ENCODE results near the gene SHH.

SHH gene

GRCh38 chr7:155792999-155793560, 19.2 kb downstream of the SHH start:
- DNase-seq (ENCODE audit: low read depth in 3 of 3, low spot score in 1 of 3): no peak

DNA sequence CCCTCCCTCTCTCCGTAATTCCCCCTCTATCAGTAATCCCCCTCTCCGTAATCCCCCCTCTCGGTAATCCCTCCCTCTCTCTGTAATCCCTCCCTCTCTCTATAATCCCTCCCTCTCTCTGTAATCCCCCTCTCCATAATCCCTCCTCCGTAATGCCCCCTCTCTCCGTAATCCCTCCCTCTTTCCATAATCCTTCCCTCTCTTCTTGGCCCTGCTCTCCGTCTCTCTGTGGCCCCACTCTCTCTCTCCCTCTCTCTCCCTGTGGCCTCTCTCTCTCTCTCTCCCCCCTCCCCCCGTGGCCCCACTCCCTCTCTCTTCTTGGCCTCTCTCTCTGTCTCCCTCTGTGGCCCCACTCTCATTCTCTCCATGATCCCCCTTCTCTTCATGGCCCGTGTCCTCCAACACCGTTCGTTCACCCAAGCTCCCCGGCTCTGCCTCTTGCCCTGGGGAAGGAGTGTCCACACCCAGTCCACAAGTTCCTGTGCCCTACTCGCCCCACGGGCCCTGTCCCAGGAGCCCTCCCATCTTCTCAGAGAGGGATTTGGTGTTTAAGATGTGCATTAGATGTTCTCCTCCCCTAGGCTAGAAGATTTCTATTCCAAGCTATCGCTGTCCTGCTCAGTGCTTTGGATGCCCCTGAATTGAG, 19.8 kb downstream of the SHH start:
- DNase-seq (ENCODE audit: low read depth in 3 of 3, low spot score in 1 of 3): no peak

DNA sequence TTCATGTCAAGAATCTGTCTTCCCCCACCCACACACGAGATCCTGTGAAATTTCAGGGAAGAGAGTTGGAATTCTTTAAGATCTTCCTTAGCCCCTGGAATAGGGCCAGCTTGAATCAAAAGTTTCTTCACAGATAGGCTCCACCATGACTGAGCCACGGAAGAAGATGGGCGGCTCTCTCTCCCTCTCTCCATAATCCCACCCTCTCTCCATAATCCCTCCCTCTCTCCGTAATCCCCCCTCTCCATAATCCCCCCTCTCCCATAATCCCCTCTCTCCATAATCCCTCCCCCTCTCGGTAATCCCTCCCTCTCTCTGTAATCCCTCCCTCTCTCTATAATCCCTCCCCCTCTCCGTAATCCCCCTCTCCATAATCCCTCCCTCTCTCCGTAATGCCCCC, 20.4 kb downstream of the SHH start:
- no peak for DNase-seq (ENCODE audit: low read depth in 3 of 3, low spot score in 1 of 3)

DNA sequence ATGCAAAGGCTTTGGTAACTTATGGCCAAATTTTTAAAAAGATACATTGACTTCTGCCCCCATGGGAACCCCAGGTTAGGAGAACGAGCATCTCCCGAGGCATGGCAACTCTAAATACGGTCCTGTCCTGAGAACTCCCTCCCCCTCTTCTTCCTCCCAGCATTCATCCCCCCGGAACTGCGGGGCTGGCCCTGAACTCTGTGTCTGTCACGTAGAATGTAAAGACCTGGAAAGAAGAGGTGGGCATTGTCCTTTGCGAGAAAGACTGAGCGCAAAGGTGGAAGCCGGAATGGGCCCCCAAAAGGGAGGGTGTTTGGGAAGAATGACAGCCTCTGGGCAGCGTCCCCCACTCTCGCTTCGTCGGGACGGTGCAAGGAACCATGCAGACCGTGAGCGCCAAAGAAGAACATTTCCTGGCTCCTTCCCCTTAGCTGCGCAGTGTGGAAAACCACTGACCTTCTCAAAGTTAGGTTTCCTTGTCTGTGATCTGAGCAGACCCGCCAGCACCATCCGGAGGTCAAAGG, 21.0 kb downstream of the SHH start:
- DNase-seq (ENCODE audit: low read depth in 3 of 3, low spot score in 1 of 3): no peak

GRCh38 chr7:155790666-155791065, 21.6 kb downstream of the SHH start:
- DNase-seq (ENCODE audit: low read depth in 3 of 3, low spot score in 1 of 3): no peak

DNA sequence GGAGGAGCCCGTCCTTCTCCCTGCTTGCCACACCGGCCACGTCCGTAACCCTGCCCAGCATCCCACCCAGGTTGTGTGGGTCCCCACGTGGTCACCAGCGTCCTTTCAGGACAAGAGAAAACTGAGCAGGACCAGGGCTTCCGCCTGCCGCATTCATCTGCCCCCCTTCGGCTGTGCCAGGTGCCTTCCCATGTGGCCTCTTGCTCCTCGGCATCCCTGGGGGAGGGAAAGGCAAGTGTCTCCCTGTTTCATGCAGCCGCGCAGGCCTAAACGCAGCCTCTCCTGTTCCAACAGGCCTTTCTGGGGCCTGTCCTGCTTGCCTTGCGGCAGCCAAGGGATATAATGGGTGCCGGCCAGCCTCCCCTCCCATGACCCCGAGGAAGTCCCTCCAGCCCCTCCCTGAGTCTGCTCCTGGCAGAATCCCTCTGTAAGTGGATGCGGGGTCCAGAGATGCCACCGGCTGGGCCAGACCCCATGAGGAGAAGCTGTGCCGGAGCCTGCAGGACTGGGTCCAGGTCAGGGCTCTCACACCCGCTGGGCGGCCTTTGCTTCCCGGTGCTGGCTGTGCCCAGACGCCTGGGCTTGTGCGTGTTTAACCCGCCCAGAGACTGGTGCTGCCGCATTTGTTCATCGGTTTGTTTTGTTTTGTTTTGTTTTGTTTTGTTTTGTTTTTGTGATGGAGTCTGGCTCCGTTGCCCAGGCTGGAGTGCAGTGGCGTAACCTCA, 23.1 kb downstream of the SHH start:
- no peak for DNase-seq (ENCODE audit: low read depth in 3 of 3, low spot score in 1 of 3)

DNA sequence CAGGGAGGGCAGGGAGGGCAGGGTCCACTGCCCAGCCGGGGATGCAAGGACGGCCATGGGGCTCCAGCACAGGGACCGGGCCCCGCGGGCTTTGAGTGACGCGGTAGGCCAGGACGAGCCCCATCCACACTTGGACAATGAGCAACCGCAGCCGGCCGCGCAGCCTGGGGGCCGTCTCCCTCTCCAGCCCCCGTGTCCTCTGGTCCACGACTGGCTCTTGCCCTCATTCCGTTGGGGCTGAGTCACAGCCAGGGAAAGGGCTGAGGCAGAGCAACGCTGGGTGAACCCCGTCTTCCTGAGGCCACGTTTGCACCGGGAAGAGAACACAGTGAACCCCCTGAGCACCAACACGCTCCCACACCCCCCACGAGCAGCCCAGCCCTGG, 23.7 kb downstream of the SHH start:
- DNase-seq (ENCODE audit: low read depth in 3 of 3, low spot score in 1 of 3): no peak

GRCh38 chr7:155787171-155787851, 25.0 kb downstream of the SHH start:
- DNase-seq (ENCODE audit: low read depth in 3 of 3, low spot score in 1 of 3): no peak

DNA sequence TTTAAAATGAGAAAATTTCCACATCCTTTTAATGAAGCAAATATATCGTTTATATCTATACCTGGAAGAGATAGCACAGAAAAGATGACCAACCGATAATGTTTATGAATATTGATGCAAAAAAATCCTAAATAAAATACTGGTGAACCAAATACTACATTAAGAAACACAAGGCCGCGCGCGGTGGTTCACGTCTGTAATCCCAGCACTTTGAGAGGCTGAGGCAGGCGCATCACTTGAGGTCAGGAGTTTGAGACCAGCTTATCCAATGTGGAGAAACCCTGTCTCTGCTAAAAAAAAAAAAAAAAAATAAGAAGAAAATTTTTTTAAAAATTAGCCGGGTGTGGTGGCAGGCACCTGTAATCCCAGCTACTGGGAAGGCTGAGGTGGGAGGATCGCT, 25.8 kb downstream of the SHH start:
- DNase-seq (ENCODE audit: low read depth in 3 of 3, low spot score in 1 of 3): no peak

DNA sequence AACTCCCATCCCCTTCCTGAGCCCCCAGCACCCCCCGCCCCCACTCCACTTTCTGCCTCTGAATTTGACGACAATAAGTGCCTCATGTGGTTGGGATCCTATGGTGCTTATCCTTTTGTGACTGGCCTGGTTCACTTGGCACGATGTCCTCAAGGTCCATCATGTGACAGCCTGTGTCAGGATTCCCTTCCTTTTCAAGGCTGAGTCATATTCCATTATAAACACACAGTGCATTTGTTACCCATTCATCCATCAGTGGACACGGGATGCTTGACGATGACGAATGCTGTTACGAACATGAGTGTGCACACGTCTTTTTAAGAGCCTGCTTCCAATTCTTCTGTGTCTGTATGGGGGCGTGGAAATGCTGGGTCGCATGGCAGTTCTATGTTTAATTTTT, 26.7 kb downstream of the SHH start:
- no peak for DNase-seq (ENCODE audit: low read depth in 3 of 3, low spot score in 1 of 3)

DNA sequence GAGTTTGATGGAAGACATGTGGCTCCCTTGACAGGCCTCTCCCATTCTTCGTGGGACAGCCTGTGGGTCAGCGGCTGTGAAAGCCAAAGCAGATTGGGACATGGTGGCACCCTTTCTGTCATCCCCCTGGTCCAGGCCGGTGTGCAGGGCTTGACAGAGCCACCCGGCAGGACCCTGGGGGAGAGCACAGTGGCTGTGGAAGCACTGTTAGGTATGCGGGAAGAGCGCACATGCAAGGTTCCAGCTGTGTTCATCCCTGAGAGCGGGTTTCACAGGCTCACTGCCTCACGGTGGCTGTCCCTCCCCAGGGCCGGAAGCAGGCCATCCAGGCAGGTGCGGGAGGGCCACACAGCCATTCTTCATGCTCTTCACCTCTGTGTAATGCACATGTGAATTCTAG, 29.8 kb downstream of the SHH start:
- no peak for DNase-seq (ENCODE audit: low read depth in 3 of 3, low spot score in 1 of 3)

- no peak for DNase-seq (ENCODE audit: low read depth in 3 of 3, low spot score in 1 of 3)
Measured at GRCh38 chr7:155781433-155781832, 30.8 kb downstream of the SHH start.

DNA sequence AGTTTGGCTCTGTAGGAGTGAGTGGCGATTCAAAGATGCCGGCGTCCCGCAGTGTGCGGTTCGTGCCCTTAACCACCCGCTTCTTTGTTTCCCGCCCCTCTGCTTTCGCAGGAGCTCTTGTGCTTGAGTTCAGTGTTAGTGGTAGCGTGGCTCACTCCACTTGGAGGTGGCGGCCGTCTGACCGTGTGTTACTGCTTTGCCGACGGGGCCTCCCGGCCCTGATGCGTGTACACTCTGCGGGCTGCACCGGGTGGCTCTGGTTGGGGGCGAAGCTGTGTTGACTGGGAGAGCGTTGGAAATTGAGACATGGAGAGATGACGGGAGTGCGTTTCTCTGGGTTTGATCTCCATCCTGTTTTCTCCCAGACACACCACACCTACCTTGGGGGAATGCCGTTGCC, 31.4 kb downstream of the SHH start:
- no peak for DNase-seq (ENCODE audit: low read depth in 3 of 3, low spot score in 1 of 3)

DNA sequence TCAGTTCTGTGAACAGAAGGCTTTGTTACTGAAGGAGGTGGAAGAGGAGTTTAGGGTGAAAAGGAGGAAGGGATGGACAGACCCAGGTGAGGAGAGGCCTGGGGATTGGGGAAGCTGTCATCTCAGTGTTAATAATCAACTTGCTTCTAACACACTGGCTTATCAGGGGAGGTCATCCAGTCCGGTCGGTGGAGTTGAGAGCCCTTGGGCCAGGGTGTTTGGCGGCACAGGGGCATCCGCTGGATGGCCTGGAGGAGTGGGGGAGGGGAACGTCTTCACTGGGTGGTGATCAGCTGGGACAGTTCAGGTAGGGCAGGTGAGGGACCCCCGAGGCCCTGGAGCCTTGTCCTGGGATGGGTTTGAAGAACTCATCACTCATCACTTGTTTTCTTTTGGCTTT, 33.9 kb downstream of the SHH start:
- no peak for DNase-seq (ENCODE audit: low read depth in 3 of 3, low spot score in 1 of 3)

DNA sequence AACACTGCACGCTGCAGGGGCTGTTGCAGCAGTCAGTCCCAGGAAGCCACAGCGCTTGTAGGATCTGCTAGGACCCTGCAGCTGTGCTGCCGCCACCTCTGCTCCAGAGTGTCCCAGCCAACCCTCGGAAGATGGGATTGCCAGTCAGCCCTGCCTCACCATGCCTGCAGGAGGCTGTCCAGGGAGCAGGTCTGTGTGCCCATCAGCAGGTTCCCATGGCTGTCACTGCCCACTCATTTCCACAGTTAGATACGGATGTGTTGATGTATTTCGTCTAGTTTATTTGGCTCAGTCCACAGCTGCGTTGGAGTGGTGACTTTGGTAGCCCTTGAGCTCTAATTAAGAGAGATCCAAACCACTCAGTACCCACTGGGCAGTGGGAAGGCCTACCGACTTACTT, 35.7 kb downstream of the SHH start:
- DNase-seq (ENCODE audit: low read depth in 3 of 3, low spot score in 1 of 3): no peak

GRCh38 chr7:155775691-155776090, 36.6 kb downstream of the SHH start:
- no peak for DNase-seq (ENCODE audit: low read depth in 3 of 3, low spot score in 1 of 3)

DNA sequence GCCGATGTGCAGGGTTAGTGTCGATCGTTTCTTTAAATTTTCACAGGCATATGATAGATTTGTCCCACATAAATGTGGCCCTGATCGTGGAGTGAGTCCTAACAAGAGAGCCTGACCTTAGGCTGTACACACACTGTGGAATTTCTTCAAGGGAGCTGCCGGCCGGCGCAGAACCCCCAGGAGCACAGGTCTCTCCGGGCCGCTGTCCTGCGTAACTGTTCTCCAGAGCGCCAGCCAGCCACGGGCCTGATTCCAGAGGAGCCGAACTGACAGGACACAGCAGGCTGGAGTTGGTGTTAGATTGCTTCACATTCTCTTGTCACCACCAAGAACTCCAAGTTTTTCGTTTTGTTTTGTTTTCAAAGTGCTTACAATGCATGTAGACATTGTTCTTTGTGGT, 37.3 kb downstream of the SHH start:
- DNase-seq (ENCODE audit: low read depth in 3 of 3, low spot score in 1 of 3): no peak

DNA sequence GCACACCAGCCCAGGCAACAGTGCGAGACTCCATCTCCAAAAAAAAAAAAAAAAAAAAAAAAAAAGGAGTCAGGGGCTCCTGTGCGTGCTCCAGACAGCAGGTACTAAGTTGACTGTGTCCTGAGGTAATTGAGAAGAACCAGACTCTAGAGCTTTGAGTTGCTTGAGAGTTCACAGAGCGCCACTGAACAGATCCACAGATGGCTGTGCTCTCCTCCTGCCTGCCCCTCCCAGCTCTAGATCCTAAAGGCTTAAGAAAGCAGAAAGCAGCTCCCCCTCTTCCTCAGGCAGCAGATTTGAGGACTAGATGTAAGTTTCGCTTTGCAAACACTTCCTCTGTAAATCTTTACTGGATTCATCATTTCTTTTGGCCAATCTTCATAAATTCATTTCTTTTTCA, 38.7 kb downstream of the SHH start:
- DNase-seq (ENCODE audit: low read depth in 3 of 3, low spot score in 1 of 3): no peak

GRCh38 chr7:155770241-155770640, 42.0 kb downstream of the SHH start:
- DNase-seq (ENCODE audit: low read depth in 3 of 3, low spot score in 1 of 3): no peak

GRCh38 chr7:155769701-155770100, 42.6 kb downstream of the SHH start:
- DNase-seq (ENCODE audit: low read depth in 3 of 3, low spot score in 1 of 3): no peak

- DNase-seq (ENCODE audit: low read depth in 3 of 3, low spot score in 1 of 3): no peak
Measured at GRCh38 chr7:155766966-155767916, 45.0 kb downstream of the SHH start.

Data from stimulated activated CD4-positive, alpha-beta T cell treated with anti-CD3 and anti-CD28 coated beads, TNF-alpha, amount 100 ng/mL, for 1 hour (primary cell).